NCI-H187 treated with DMSO at 0.1 percent for 48 hours (cell line): ENCODE measurements around the gene DCTN5.
"Not testable (repeated sequence)": the region's sequence is repeated elsewhere in the genome, so short reads cannot be mapped to it uniquely, and the experiment has no call there.

Experiments
- DNase-seq: peaks from one replicate; lab custom pipeline; 2025; lab: John Stamatoyannopoulos, UW

Gene DCTN5

DNA sequence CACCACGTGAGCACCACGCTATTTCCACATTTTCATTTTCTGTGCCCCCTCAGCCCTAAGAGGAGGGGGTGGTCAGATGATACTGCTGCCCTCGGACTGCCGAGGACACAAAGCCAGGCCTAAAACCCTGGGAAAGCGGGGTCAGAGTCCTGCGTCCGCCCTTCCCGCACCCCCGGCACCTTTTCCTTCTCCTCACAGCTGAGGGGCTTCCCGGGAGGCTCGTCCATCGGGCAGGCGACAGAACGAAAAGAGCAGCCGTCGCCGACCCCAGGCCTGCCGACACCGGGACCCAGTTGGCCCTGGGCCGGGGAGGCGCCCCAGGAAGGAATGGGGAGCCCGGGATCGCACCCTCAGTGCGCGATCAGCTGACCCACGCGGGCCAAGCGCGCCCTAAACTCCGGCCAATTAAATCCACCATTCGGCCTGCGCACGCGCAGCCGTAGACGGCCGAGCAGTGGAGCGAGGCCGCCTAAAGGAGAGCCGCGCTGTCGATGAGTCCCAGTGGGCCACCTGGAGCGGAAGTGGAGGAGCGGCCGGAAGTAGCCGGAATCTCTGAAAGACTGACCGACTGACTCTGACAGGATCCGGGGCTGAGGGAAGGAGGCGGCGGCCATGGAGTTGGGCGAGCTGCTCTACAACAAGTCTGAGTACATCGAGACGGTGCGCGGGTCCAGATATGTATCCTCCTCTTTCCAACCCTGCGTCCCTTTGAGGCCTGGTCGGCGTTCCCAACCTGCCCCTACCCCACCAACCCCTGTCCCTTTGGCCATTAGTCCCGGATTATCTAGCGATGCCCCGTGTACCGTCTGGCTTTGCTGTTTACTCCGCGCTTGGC lies at the start of gene DCTN5, which contains the start of gene PALB2:
DCTN5 (plus strand) TSS at position 536 of the 835 bp plus-strand sequence; CDS start at position 613, 77 bp downstream.
PALB2 (minus strand) TSS at position 380 of the 835 bp plus-strand sequence; CDS start at position 227, 153 bp downstream.
- DNase-seq, result peak; percentile 44

- DNase-seq, result no peak
Measured at GRCh38 chr16:23594186-23594585, 47.1 kb upstream of the DCTN5 start.

DNA sequence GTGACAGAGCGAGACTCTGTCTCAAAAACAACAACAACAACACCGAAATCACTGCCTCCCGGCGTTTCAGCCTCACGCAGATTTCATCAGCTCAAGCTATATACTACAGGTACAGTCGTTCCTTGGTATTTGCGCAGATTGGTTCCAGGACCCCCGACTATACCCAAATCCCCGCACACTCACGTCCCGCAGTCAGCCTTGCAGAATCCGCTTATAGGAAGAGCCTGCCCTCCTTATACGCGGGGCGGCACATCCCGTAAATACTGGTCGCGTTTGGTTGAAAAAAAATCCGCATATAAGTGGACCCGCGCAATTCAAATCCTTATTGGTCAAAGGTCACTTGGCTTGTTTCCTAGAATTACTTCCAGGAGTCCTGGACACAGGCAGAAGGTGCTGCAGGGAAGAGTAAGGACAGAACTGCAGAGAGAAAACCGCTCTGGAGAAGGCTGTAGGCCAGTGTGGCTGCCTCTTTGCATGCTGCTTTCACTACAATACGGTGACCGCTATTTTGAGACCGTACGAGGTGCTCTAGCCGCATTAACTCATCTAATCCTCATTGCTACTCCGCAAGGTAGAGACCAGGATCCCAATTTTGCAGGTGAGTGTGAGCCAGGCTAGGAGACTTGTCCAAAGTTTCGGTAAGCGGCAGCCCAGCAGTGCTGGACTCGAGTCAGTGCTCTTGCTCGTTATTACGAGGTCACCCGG lies 45.9 kb upstream of the DCTN5 start:
- DNase-seq, result no peak

GRCh38 chr16:23595951-23596720 lies 45.1 kb upstream of the DCTN5 start, which contains the start of gene NDUFAB1:
TSS of gene NDUFAB1 (minus strand) at chr16:23596316. CDS start at chr16:23596290, 26 bp downstream.
- DNase-seq, result peak; percentile 1

GRCh38 chr16:23597003-23597756 lies 44.1 kb upstream of the DCTN5 start:
- no peak for DNase-seq

GRCh38 chr16:23607726-23608125 lies 33.5 kb upstream of the DCTN5 start:
- DNase-seq, result no peak

DNA sequence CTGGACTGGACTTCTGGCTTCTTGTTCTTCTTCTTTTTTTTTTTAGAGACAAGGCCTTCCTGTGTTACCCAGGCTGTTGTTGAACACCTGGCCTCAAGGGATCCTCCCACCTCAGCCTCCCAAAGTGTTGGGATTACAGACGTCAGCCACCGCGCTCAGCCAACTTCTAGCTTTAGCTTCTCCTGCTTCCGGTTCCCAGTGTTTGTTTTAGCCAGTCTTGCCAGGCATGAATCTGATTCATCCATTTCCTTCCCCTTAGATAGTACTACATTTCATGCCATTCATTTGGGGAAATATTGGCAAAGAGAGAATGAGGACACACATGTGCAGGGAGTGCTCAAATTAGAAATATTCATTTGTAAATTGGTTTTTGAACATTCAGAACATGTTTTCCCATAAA lies 33.1 kb upstream of the DCTN5 start:
- DNase-seq, result no peak

DNA sequence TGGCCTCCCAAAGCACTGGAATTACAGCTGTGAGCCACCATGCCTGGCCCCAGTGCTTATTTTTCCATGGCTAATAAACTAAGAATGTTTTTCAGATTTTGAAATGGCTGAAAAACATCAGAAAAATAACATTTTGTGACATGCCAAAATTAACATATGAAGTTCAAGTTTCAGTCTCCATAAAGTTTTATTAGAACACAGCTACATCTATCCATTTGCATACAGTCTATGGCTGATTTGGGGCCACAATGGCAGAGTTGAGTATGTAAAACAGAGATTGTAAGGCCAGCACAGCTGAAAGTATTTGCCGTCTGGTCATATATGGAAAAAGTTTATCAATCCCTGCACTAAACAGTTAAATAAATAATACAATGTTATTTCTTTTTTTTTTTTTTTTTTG lies 31.3 kb upstream of the DCTN5 start:
- no peak for DNase-seq

DNA sequence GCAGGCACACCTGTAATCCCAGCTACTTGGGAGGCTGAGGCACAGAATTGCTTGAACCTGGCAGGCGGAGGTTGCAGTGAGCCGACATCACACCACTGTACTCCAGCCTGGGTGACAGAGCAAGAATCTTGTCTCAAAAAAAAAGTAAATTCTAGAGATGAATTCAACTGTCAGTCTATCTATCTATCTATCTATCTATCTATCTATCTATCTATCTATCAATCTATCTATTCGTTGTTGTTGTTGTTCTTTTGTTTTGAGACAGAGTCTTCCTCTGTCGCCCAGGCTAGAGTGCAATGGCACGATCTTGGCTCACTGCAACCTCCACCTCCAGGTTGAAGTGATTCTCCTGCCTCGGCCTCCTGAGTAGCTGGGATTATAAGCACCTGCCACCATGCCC lies 30.4 kb upstream of the DCTN5 start:
- not testable (repeated sequence) for DNase-seq

DNA sequence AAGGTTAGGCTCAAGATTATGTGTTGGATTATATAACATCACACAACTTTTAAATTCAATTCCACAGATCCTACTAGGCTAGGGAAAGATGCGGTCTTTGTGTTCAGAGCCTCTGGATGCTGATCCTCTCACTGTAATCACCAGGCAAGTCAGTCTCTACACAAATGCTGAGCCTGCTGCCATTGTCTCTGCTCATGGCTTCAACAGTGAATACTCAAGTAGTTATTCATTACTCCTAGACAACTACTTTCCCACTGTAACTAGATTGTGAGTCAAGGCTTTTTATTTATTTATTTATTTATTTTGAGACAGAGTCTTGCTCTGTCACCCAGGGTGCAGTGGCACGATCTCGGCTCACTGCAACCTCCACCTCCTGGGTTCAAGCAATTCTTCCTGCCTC lies 29.3 kb upstream of the DCTN5 start:
- no peak for DNase-seq

GRCh38 chr16:23615805-23616204 lies 25.5 kb upstream of the DCTN5 start:
- no peak for DNase-seq

DNA sequence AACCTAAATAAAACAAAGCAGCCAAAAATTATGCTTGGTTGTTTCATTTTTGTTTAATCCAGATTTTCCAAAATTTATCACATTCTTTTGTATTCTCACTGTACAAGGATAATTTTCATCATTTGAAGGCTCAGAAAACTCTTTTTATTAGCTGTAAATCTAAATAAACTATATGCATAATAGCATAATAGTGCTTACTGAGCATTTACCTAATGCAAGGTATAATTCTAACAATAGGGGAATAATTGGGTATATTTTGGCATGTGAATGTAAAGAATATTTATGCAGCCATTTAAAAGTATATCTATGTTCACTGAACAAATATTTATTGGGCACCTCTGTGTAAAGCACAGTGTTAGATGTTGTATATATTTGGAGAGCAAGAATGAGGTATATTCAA lies 17.2 kb upstream of the DCTN5 start:
- DNase-seq, result no peak

DNA sequence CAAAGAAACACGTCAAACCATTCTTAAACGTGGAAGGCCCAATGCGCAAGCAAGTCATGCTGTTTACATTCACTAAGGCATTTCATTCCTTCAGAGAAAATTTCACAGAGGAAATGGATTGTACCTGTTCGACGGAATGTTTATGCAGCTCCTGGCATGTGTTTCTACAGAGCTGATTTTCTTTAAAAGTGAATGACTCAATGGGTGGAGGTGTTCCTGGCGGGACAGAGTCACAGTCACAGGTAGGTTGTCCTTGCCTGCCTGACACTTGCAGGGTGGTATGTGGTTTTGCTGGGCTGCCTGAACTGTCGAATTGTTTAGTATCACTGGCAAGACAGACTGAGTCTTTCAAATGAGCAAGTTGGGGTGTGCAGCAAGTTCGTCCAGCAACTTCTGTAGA lies 11.8 kb upstream of the DCTN5 start:
- DNase-seq, result no peak

- not testable (repeated sequence) for DNase-seq
Measured at GRCh38 chr16:23631874-23632273, 9.4 kb upstream of the DCTN5 start.

DNA sequence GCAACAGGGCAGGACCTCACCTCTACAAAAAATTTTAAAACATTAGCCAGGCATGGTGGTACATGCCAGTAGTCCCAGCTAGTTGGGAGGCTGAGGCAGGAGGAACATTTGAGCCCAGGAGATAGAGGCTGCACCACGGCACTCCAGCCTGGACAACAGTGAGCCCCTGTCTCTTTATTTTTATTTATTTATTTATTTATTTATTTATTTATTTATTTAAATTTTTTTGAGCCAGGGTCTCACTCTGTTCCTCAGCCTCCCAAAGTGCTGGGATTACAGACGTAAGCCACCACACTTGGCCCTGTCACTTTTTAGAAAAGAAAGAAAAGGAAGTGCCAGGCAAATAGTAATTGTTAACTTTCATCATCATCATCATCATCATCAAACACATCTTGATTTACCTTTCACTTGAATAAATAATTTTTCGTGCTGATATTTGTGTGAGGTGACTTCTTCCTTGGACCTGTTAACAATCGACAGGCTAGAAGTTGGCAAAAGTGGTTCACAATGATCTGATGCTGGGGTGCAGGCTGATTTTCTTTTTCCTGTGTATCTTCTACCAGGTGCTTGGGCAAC lies 6.7 kb upstream of the DCTN5 start:
- DNase-seq, result no peak

- no peak for DNase-seq
Measured at GRCh38 chr16:23635958-23636357, 5.3 kb upstream of the DCTN5 start.

DNA sequence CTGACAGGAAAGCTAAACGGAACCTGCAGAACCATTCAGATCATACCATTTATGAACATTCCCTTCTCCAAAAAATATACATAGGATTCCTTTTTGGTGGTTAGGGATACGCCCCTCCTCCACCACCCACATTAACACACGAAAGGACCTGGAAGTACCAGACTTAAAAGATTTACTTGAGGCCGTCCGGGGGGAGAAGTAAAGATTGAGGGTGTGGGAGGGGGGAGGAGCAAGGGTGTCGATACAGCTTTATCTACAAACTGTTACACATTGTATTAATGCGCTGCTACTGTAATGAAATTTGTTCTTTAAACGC lies 693 bp upstream of the DCTN5 start:
- DNase-seq, result no peak

GRCh38 chr16:23642246-23642774 lies 1.0 kb downstream of the DCTN5 start:
- DNase-seq, result no peak

- no peak for DNase-seq
Measured at GRCh38 chr16:23650674-23651416, 9.6 kb downstream of the DCTN5 start.

GRCh38 chr16:23651943-23652468 lies 10.7 kb downstream of the DCTN5 start:
- DNase-seq, result no peak
